ENCODE results near the gene PRPF6. TPM values are rescaled to one million over a fixed set of nuclear protein-coding genes. Genes with fewer than 3 reads are reported as not detected.

PRPF6 gene
- total and polyA plus RNA-seq, 2 of the 13 experiments (the other 11 are each of a cell fraction or from before 2014, with no cell fraction given) = 63.7 to 101 TPM

DNA sequence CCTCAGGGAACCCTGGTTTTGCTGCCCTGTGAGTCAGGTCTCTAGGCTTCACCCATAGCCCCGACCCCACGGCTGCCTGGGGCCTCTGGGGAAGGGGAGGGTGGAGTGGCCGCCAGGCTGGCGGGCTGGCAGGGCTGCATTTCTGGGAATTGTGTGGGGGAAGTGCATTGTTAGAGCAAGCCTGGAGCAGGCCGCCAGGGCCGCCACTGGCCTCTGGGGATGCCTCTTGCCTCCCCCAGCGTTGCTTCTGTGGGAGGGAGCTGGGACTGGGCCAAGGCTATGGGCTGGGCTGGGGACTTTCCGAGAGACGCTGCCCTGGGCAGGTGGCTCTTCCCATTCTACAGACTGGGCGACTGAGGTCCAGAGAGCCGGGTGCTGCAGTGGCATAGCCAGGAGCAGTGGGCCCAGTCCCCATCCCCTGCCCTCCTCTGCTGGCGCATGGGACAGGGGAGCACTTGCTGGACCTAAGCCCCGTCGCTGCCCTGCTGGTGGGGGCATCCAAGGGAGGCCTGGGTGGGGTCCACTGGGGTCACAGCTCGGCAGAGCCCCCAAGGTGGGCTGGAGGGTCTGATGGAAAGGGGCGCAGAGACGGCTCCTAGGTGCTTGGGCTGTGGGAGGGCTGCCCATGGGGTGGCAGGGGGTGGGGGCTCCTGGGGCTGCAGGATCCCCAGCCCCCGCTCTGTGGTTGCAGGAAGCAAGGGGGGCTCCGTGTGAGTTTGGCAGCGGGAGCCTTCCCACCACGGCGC is 75.1 kb downstream of the PRPF6 start (continued):
- TF ChIP-seq MAF1 (CRISPR knock-in tag; IDR thresholded peaks at IDR 0.05; ENCODE audit: borderline replicate concordance) (no peak; the same call in 1 of the 2 replicates), MED13 (CRISPR knock-in tag; IDR thresholded peaks at IDR 0.05) (0 out of 2 replicates have a peak, but pooled peaks have one; percentile 35), MAZ (IDR thresholded peaks at IDR 0.05; ENCODE audit: borderline replicate concordance, low read depth, low read length) (peak; percentile 38), MAZ (CRISPR knock-in tag; IDR thresholded peaks at IDR 0.05; ENCODE audit: low read depth) (no peak), TRAFD1 (CRISPR knock-in tag; IDR thresholded peaks at IDR 0.05; ENCODE audit: borderline replicate concordance) (no peak), HES4 (CRISPR knock-in tag; IDR thresholded peaks at IDR 0.05; ENCODE audit: borderline replicate concordance) (0 out of 2 replicates have a peak, but pooled peaks have one; percentile 65), SMAD3 (CRISPR knock-in tag; IDR thresholded peaks at IDR 0.05) (peak; percentile 61; the same call in 1 of the 2 replicates), SATB2 (CRISPR knock-in tag; IDR thresholded peaks at IDR 0.05) (0 out of 2 replicates have a peak, but pooled peaks have one; percentile 15), FOXO4 (CRISPR knock-in tag; conservative IDR thresholded peaks at IDR 0.05) (0 out of 2 replicates have a peak, but pooled peaks have one; percentile 84), ZNF691 (CRISPR knock-in tag; IDR thresholded peaks at IDR 0.05; ENCODE audit: borderline replicate concordance, low read depth) (0 out of 2 replicates have a peak, but pooled peaks have one; percentile 15)
- TF ChIP-seq, protein P1, sequence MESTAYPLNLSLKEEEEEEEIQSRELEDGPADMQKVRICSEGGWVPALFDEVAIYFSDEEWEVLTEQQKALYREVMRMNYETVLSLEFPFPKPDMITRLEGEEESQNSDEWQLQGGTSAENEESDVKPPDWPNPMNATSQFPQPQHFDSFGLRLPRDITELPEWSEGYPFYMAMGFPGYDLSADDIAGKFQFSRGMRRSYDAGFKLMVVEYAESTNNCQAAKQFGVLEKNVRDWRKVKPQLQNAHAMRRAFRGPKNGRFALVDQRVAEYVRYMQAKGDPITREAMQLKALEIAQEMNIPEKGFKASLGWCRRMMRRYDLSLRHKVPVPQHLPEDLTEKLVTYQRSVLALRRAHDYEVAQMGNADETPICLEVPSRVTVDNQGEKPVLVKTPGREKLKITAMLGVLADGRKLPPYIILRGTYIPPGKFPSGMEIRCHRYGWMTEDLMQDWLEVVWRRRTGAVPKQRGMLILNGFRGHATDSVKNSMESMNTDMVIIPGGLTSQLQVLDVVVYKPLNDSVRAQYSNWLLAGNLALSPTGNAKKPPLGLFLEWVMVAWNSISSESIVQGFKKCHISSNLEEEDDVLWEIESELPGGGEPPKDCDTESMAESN (CRISPR knock-in tag; conservative IDR thresholded peaks at IDR 0.05) = 0 out of 2 replicates have a peak, but pooled peaks have one; percentile 49
- TF ChIP-seq, protein P2, sequence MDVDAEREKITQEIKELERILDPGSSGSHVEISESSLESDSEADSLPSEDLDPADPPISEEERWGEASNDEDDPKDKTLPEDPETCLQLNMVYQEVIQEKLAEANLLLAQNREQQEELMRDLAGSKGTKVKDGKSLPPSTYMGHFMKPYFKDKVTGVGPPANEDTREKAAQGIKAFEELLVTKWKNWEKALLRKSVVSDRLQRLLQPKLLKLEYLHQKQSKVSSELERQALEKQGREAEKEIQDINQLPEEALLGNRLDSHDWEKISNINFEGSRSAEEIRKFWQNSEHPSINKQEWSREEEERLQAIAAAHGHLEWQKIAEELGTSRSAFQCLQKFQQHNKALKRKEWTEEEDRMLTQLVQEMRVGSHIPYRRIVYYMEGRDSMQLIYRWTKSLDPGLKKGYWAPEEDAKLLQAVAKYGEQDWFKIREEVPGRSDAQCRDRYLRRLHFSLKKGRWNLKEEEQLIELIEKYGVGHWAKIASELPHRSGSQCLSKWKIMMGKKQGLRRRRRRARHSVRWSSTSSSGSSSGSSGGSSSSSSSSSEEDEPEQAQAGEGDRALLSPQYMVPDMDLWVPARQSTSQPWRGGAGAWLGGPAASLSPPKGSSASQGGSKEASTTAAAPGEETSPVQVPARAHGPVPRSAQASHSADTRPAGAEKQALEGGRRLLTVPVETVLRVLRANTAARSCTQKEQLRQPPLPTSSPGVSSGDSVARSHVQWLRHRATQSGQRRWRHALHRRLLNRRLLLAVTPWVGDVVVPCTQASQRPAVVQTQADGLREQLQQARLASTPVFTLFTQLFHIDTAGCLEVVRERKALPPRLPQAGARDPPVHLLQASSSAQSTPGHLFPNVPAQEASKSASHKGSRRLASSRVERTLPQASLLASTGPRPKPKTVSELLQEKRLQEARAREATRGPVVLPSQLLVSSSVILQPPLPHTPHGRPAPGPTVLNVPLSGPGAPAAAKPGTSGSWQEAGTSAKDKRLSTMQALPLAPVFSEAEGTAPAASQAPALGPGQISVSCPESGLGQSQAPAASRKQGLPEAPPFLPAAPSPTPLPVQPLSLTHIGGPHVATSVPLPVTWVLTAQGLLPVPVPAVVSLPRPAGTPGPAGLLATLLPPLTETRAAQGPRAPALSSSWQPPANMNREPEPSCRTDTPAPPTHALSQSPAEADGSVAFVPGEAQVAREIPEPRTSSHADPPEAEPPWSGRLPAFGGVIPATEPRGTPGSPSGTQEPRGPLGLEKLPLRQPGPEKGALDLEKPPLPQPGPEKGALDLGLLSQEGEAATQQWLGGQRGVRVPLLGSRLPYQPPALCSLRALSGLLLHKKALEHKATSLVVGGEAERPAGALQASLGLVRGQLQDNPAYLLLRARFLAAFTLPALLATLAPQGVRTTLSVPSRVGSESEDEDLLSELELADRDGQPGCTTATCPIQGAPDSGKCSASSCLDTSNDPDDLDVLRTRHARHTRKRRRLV (CRISPR knock-in tag; IDR thresholded peaks at IDR 0.05) = peak; percentile 17; the same call in 1 of the 2 replicates
- TF ChIP-seq, protein P3, sequence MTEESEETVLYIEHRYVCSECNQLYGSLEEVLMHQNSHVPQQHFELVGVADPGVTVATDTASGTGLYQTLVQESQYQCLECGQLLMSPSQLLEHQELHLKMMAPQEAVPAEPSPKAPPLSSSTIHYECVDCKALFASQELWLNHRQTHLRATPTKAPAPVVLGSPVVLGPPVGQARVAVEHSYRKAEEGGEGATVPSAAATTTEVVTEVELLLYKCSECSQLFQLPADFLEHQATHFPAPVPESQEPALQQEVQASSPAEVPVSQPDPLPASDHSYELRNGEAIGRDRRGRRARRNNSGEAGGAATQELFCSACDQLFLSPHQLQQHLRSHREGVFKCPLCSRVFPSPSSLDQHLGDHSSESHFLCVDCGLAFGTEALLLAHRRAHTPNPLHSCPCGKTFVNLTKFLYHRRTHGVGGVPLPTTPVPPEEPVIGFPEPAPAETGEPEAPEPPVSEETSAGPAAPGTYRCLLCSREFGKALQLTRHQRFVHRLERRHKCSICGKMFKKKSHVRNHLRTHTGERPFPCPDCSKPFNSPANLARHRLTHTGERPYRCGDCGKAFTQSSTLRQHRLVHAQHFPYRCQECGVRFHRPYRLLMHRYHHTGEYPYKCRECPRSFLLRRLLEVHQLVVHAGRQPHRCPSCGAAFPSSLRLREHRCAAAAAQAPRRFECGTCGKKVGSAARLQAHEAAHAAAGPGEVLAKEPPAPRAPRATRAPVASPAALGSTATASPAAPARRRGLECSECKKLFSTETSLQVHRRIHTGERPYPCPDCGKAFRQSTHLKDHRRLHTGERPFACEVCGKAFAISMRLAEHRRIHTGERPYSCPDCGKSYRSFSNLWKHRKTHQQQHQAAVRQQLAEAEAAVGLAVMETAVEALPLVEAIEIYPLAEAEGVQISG (CRISPR knock-in tag; IDR thresholded peaks at IDR 0.05) = peak; percentile 52

Data from HepG2 (cell line).